ENCODE data around the gene LRRC53.

LRRC53 gene

DNA sequence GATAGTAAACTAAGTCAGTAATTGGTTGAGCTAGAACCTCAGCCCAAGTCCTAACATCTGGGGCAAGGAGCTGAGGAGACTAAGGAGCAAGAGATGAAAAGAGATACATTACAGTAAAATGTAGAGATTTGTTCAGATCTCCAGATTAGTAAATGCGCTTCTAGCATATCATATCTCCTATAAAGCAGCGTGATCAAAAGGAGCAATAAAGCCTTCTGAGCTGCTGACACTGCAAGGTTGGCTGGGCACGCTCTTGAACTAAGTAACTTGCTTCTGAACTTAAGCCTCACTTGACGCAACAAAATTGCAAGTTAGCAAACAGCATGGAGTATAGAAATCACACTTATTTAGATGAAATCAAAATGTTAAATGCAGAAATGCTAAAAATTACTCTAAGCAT is 80.9 kb downstream of the LRRC53 start:
- DNase-seq, result no peak

DNA sequence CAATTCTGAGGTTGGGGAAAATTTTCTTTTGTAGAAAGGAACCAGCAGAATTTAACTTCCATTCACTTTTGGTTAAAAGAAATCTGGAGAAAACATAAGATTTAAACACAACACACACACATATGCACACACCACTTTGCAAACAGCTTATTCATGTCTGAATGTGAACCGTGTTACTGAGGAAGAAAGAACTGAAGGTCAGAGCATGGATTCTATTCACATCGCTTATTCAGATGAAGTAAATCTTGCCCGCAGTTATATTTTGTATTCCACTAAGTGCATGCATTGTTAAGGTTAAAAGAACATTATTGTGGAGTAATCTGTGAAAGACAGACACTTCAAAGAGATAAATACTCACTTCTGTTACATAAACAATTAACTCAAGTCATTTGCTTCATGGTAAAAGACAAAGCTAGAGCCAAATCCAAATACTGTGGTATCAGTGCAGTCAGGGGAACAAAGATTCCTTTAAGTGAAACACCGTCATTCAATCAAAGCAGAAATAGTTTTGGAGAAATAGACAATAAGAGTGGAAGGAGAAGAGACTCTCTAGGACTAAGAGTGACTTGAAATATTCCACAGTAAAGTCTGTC is 82.0 kb downstream of the LRRC53 start:
- no peak for DNase-seq

DNA sequence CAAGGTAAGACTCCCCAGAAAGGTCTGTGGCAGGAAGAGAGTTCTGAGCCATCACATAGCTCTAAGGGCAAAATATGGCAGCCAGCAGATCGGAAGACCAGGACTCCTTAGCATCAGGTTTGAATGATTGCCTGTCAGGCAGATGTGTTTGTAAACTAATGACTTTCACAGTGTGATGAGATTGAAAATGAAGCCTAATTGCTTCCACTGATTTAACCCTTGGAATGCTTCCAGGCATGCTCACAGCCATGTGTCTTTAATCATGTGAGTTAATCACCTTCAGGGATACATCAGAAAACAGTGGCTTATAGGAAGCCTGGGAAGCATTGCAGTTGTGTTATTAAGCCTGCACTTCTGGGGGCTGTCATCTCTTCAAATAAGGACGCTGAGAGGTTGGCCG is 82.8 kb downstream of the LRRC53 start:
- no peak for DNase-seq

DNA sequence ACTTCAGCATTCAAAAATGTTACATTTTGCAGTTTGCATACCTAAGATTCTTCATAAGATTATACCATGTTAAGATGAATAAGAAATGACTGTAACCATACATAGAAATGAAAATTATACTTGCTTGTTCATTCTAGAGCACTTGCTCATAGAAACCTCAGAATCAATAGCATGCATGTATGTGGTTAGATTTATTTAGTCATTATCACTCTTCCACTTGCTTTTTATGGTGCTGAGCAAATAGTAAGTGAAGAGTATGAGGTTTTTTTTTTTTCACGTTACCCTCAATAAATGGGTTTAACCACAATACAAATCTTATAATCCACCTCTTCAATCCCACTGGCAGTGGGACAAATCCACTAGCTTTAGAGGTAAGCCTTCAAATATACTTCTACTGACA is 84.7 kb downstream of the LRRC53 start:
- DNase-seq, result no peak

DNA sequence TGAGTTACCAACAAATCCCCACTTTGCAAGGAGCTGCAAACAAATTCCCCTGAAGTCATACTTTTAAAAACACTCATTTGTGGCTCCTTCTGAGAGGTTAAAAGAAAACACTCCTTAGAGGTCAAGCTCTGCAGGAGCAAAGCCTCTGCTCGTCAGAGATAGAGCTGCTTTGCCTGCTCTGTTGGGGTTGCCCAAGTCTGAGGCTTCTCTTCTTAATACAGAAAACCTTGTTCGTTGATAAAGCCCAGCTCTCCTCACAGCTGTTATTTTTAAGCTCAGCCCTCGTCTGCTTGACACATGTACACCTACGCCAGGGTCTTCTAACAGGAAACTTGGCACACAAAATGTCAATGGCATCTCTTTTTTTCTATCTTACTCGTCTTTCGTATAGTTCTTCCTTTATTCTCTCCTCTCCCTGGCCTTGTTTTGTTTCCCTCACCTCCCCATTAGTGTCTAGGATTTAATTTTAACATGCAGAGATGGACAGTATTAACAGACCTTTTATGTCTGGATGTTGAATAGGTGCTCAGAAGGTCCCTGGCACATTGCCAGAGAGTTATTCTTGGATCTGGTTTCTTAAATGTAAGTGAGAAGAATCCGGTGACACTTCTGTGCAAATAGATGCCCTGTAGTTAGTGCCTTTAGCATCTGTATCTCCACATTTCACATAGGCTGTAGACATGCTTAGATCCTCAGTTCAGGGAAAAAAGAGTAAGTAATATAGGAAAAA is 86.0 kb downstream of the LRRC53 start:
- DNase-seq, result no peak

DNA sequence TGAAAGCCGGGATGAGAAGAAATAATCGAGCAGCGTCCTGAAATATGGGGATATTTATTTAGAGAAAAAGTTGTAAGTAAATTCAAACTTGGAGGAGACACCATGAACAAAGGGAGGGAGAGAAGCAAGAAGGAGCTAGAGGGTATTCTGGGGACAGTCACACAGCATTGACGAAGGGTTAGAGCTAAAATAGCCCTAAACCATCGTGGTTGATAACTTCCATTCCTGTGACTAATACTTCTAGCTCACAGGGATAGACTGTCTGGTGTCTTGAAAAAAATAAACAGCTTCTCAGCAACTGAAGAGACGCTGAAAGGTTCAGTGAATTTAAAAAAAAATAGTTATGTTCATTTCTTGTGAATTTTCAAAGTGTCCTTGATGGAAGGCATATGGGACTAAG is 86.7 kb downstream of the LRRC53 start:
- DNase-seq, result no peak

DNA sequence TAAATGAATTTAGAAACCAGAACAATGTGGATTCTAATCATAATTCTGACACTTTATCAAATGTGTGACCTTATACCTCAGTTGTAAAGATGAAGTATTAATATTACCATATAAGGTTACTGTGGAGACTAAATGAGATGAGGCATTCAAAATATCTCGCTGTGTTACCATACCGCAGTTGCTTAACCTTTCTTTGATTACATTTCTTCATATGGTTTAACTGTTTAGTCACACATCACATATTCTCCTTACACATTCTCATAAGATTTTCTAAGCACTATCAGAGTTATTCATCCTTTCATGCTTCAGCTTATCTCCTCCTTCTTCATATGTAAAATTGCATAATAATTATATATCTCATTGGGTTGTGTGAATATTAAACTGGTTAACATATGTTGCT is 88.9 kb downstream of the LRRC53 start:
- no peak for DNase-seq

DNA sequence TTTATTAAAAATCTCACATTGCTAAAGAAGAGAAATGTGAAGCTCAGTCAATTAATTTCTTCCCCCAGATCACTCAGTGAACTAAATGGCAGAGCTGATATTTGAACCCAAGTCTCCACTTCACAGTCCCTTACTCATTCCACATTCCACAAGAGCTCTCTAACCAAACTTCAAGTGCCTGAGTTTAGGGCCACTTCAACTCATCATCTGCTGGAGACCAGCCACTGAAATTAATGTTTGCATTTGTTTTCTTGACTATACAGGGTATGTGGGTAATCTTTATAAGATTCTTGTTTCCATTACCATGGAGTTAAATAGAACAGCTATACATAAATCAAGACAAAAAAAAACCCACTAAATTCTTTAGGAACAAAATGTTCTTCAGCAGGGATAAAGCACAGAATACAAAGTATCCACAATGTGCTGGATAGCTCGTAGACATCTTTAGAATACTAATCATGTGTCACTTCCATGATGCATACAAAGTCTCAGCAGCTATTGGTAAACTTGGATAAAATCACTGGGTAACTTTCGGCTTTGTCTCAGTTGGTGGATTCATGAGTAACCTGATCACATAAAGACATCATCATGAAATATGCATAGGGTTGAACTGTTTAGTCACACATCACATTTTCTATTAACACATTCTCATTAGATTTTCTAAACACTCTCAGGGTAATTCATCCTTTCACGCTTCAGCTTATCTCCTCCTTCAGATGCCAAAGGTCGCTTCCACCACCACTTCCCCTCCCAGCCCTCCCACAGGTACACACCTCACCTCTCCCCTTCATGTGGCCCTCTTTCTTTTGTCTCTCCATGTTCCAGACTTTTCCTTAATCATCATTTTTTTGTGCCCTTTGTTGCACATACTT is 89.8 kb downstream of the LRRC53 start:
- DNase-seq, result no peak

DNA sequence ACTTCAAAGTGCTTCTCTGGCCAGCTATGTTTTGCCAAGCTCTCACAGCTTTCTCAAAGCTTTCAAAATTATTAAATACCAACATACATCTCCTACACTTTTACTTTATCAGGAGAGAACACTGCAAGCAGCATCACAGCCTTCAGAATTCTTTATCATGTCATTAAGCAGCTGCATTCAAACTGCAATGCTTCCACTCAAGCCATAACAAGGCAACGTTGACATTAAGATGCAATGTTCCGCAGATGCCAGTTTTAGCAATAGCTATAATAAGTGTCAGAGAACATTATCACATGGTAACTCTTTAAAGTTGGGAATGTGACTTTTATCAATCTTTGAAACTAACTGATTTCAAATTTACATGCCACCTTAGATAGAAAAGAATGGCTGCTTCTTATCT is 91.9 kb downstream of the LRRC53 start:
- DNase-seq, result no peak

Data from CD4-positive, alpha-beta T cell treated with Interferon alpha-2 for 1 hour (primary cell).